Upper lobe of left lung (tissue), 6 donors: ENCODE measurements around the gene FAM168A. TPM values are rescaled to one million over a fixed set of nuclear protein-coding genes. Genes with fewer than 3 reads are reported as not detected.

Experiments
- ATAC-seq, 2 donors: fragments of 200-7000 bp; cut with Tn5 transposase; one replicate each; pipeline ENCODE4 v1.9.1; 2022; ENCODE audit warnings: mild to moderate bottlenecking in 2 of 2, moderate library complexity in 2 of 2; ENCODE audit not compliant: low FRiP score in 2 of 2
- DNase-seq, 2 donors: peaks; one replicate each; pipeline ENCODE4 v3.0.0-alpha.2; 2019 to 2020
- H3K27ac ChIP-seq, 4 donors: fragments of 200-600 bp; sonication (generic); one replicate each; pipeline ENCODE4 v1.5.1; 2016 to 2019
- H3K27me3 ChIP-seq, 4 donors: fragments of 200-600 bp; sonication (generic); one replicate each; pipeline ENCODE4 v1.5.1; 2017 to 2019
- H3K36me3 ChIP-seq, 4 donors: fragments of 200-600 bp; sonication (generic); one replicate each; pipeline ENCODE4 v1.5.1; 2016 to 2019
- H3K4me1 ChIP-seq, 4 donors: fragments of 200-600 bp; sonication (generic); one replicate each; pipeline ENCODE4 v1.5.1; 2018 to 2019
- H3K4me3 ChIP-seq, 4 donors: fragments of 200-600 bp; sonication (generic); one replicate each; pipeline ENCODE4 v1.5.1; 2017 to 2019; ENCODE audit warnings: mild to moderate bottlenecking in 2 of 4, moderate library complexity in 1 of 4
- H3K9me3 ChIP-seq, 4 donors: fragments of 200-600 bp; sonication (generic); one replicate each; pipeline ENCODE4 v1.5.1; 2018 to 2019
- CTCF ChIP-seq, 6 experiments: fragments of 450-650 bp in 4 of 6; fragments of 200-600 bp in 2 of 6; sonication (generic) in 2 of 6; IDR thresholded peaks; one replicate each; pipeline ENCODE4 v1.5.1; 2016 to 2019; ENCODE audit warnings: antibody characterized with exemption in 6 of 6
- EP300 ChIP-seq, 4 donors: sonication (generic); formaldehyde crosslinking; IDR thresholded peaks; one replicate each; pipeline ENCODE4 v1.5.1; 2017; ENCODE audit warnings: antibody characterized with exemption in 4 of 4, control low read depth in 2 of 4
- POLR2A ChIP-seq, 4 donors: fragments of 450-650 bp; IDR thresholded peaks; one replicate each; pipeline ENCODE4 v1.5.1; 2016 to 2017; ENCODE audit warnings: antibody characterized with exemption in 4 of 4, mild to moderate bottlenecking in 2 of 4
- POLR2AphosphoS5 ChIP-seq, 2 donors: sonication (generic); formaldehyde crosslinking; IDR thresholded peaks; one replicate each; pipeline ENCODE4 v1.5.1; 2017; ENCODE audit warnings: antibody characterized with exemption in 2 of 2
- WGBS, 2 donors: methylation state at CpG; one replicate each; pipeline ENCODE4 v1.1.5; 2017 to 2018; 5-methylcytosine and 5-hydroxymethylcytosine counted together
- total RNA-seq, 6 donors: library from RNA; depleted of rRNA in 4 of 6; stranded (reverse); fragments of >200 nt in 4 of 6; gene quantifications; one replicate each; pipeline versions ENCODE4 v1.1.0 to v1.2.1, GENCODE V29; 2016 to 2021
- donor health status: DM: no; HTN: no; CAD: no; lungs with moderate emphysema.
- donor health status: DM: no; HTN: yes; CAD: no; lungs with severe emphysema.

FAM168A gene
- total RNA-seq, 6 donors from 2014 or later, result 15.7 to 30.7 (median 24.1) TPM

- peaks cover 0 to 4% (median 2%) of the 10 kb centered on the region in 4 donors for H3K4me1 ChIP-seq
- no peak overlapping the region for H3K27ac ChIP-seq
- ATAC-seq, result no peak
- no peaks in the 10 kb centered on the region for H3K36me3 ChIP-seq
- TF ChIP-seq POLR2A (IDR thresholded peaks at IDR 0.05) (no peak), POLR2AphosphoS5 (IDR thresholded peaks at IDR 0.05) (no peak), EP300 (IDR thresholded peaks at IDR 0.05) (no peak), CTCF (IDR thresholded peaks at IDR 0.05) (no peak)
- no peak for DNase-seq
- no peaks in the 10 kb centered on the region for H3K9me3 ChIP-seq
- WGBS, 2 donors, result 64 to 71% methylated on average over 8 of the region's 8 CpGs
- H3K27me3 ChIP-seq, result no peaks in the 10 kb centered on the region
- H3K4me3 ChIP-seq, result no peak overlapping the region
Measured at GRCh38 chr11:73566977-73567755, 30.7 kb downstream of the FAM168A start.

- Histone ChIP-seq H3K36me3 (no peaks in the 10 kb centered on the region), H3K4me1 (peaks cover 0 to 4% (median 2%) of the 10 kb centered on the region in 4 donors), H3K27ac (no peak overlapping the region), H3K4me3 (no peak overlapping the region), H3K27me3 (no peaks in the 10 kb centered on the region), H3K9me3 (no peaks in the 10 kb centered on the region)
- no peak for ATAC-seq
- DNase-seq, result no peak
- TF ChIP-seq POLR2AphosphoS5 (IDR thresholded peaks at IDR 0.05), result no peak
- TF ChIP-seq POLR2A (IDR thresholded peaks at IDR 0.05), result no peak
- no peak for TF ChIP-seq EP300 (IDR thresholded peaks at IDR 0.05)
- no peak for TF ChIP-seq CTCF (IDR thresholded peaks at IDR 0.05)
Measured at GRCh38 chr11:73566422-73566821, 31.5 kb downstream of the FAM168A start.

GRCh38 chr11:73565804-73566203 is 32.1 kb downstream of the FAM168A start:
- Histone ChIP-seq H3K9me3 (no peaks in the 10 kb centered on the region), H3K36me3 (no peaks in the 10 kb centered on the region), H3K27ac (no peak overlapping the region), H3K27me3 (no peaks in the 10 kb centered on the region), H3K4me1 (peaks cover 0 to 4% (median 2%) of the 10 kb centered on the region in 4 donors), H3K4me3 (no peak overlapping the region)
- DNase-seq (no peak), ATAC-seq (no peak)
- TF ChIP-seq POLR2A (IDR thresholded peaks at IDR 0.05) (no peak), POLR2AphosphoS5 (IDR thresholded peaks at IDR 0.05) (no peak), EP300 (IDR thresholded peaks at IDR 0.05) (no peak), CTCF (IDR thresholded peaks at IDR 0.05) (no peak)
- 45 to 100% methylated on average over 1 of the region's 1 CpG for WGBS, 2 donors

GRCh38 chr11:73564903-73565302 is 33.0 kb downstream of the FAM168A start:
- H3K36me3 ChIP-seq, result no peaks in the 10 kb centered on the region
- no peak for ATAC-seq
- DNase-seq, result no peak
- no peak for TF ChIP-seq EP300 (IDR thresholded peaks at IDR 0.05)
- TF ChIP-seq POLR2AphosphoS5 (IDR thresholded peaks at IDR 0.05), result no peak
- no peak for TF ChIP-seq POLR2A (IDR thresholded peaks at IDR 0.05)
- no peak for TF ChIP-seq CTCF (IDR thresholded peaks at IDR 0.05)
- H3K9me3 ChIP-seq, result no peaks in the 10 kb centered on the region
- no peaks in the 10 kb centered on the region for H3K27me3 ChIP-seq
- H3K27ac ChIP-seq, result no peak overlapping the region
- peaks cover 0 to 4% (median 2%) of the 10 kb centered on the region in 4 donors for H3K4me1 ChIP-seq
- 87 to 96% methylated on average over 2 of the region's 2 CpGs for WGBS, 2 donors
- no peak overlapping the region for H3K4me3 ChIP-seq
